ENCODE data around the gene C19orf25. TPM values are rescaled to one million over a fixed set of nuclear protein-coding genes. Genes with fewer than 3 reads are reported as not detected.
"Not testable (repeated sequence)": the region's sequence is repeated elsewhere in the genome, so short reads cannot be mapped to it uniquely, and the experiment has no call there.

C19orf25 gene
- total RNA-seq, 1 donor from 2014 or later, result 28.5 TPM

GRCh38 chr19:1445185-1445931 lies 33.7 kb downstream of the C19orf25 start:
- Histone ChIP-seq H3K27ac (no peak overlapping the region), H3K4me3 (peak overlapping the region; percentile 55), H3K9me3 (no peaks in the 10 kb centered on the region), H3K4me1 (peaks cover 22% of the 10 kb centered on the region), H3K36me3 (peaks cover 29% of the 10 kb centered on the region), H3K27me3 (ENCODE audit: low read depth) (peaks cover 51% of the 10 kb centered on the region)
- peak; percentile 83 for DNase-seq
- peak; percentile 92 to 94 for ATAC-seq
- intact Hi-C loops (cut with DNase I), result no loop called here
- peak; percentile 93 for TF ChIP-seq CTCF (IDR thresholded peaks at IDR 0.05)

- H3K27ac ChIP-seq, result no peak overlapping the region
- intact Hi-C loops (cut with DNase I), result no loop called here
- peak; percentile 46 for DNase-seq
- ATAC-seq, result no peak
- H3K4me1 ChIP-seq, result peaks cover 41% of the 10 kb centered on the region
- H3K36me3 ChIP-seq, result peaks cover 41% of the 10 kb centered on the region
- H3K4me3 ChIP-seq, result no peak overlapping the region
- no peaks in the 10 kb centered on the region for H3K9me3 ChIP-seq
- peaks cover 16% of the 10 kb centered on the region for H3K27me3 ChIP-seq (ENCODE audit: low read depth)
- TF ChIP-seq CTCF (IDR thresholded peaks at IDR 0.05), result no peak
These were observed 37.2 kb downstream of the C19orf25 start for GRCh38 chr19:1441677-1442438.

- no peak overlapping the region for H3K4me3 ChIP-seq
- H3K27ac ChIP-seq, result no peak overlapping the region
- H3K4me1 ChIP-seq, result peaks cover 34% of the 10 kb centered on the region
- H3K36me3 ChIP-seq, result peaks cover 41% of the 10 kb centered on the region
- H3K27me3 ChIP-seq (ENCODE audit: low read depth), result peaks cover 8% of the 10 kb centered on the region
- intact Hi-C loops (cut with DNase I), result no loop called here
- no peaks in the 10 kb centered on the region for H3K9me3 ChIP-seq
- no peak for ATAC-seq
- DNase-seq, result peak; percentile 40
- TF ChIP-seq CTCF (IDR thresholded peaks at IDR 0.05), result no peak
These were observed 38.0 kb downstream of the C19orf25 start for GRCh38 chr19:1441022-1441426.

- Histone ChIP-seq H3K27ac (no peak overlapping the region), H3K9me3 (no peaks in the 10 kb centered on the region), H3K4me3 (no peak overlapping the region), H3K27me3 (ENCODE audit: low read depth) (peaks cover 1% of the 10 kb centered on the region), H3K36me3 (peaks cover 45% of the 10 kb centered on the region), H3K4me1 (peaks cover 28% of the 10 kb centered on the region)
- no peak for TF ChIP-seq CTCF (IDR thresholded peaks at IDR 0.05)
- DNase-seq (no peak), ATAC-seq (no peak)
- intact Hi-C loops (cut with DNase I), result no loop called here
These were observed 38.6 kb downstream of the C19orf25 start for GRCh38 chr19:1440418-1440801.

GRCh38 chr19:1439525-1440417 lies 39.2 kb downstream of the C19orf25 start:
- H3K27ac ChIP-seq; H3K9me3 ChIP-seq; intact Hi-C loops (cut with DNase I); H3K27me3 ChIP-seq (ENCODE audit: low read depth); ATAC-seq: not testable (repeated sequence)
- peak; percentile 45 for DNase-seq
- Histone ChIP-seq H3K36me3 (peaks cover 51% of the 10 kb centered on the region), H3K4me1 (peaks cover 21% of the 10 kb centered on the region), H3K4me3 (peak overlapping the region; percentile 98)

Data from lower lobe of right lung (tissue), 2 donors.